Stimulated activated CD4-positive, alpha-beta T cell treated with anti-CD3 and anti-CD28 coated beads, Interleukin-1b, Interleukin-23, amount 100 ng/mL, for 4 hours (primary cell): Measurements from ENCODE around the gene NFILZ.
A peak's percentile ranks its signal among the peaks of the same experiment; 100 is the strongest.

Experiments
- DNase-seq, 2 donors: peaks; one replicate each; pipeline ENCODE4 v3.0.0-alpha.2; 2020; ENCODE audit warnings: low read depth in 2 of 2

NFILZ gene

DNA sequence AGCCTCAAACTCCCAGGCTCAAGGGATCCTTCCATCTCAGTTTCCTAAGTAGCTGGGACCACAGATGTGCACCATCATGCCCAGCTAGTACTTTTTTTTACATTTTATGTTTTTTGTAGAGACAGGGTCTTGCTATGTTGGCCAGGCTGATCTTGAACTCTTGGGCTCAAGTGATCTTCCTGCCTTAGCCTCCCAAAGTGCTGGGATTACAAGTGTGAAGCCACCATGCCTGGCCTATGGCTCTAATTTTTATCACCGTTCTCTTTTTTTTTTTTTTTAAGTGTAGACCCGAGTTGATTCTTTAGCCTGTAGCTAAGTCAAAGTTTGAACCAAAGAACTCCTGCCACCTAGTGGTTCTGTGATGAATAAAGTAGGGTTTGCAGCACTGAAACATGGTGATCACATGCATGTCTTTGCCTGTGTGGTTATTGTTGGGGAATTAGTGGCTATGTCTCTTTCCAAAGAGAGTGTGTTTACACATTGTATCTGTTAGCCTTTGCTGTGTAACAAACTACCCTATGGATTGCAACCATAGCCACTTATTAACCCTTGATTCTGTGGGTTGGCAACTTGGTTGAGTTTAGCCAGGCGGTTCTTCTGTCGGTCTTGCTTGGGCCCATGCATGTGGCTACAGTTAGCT lies 11.6 kb downstream of the NFILZ start:
- DNase-seq, result peak in 1 of 2 donors; percentile 26

GRCh38 chr19:8642561-8642960 lies 12.1 kb downstream of the NFILZ start:
- no peak for DNase-seq

DNA sequence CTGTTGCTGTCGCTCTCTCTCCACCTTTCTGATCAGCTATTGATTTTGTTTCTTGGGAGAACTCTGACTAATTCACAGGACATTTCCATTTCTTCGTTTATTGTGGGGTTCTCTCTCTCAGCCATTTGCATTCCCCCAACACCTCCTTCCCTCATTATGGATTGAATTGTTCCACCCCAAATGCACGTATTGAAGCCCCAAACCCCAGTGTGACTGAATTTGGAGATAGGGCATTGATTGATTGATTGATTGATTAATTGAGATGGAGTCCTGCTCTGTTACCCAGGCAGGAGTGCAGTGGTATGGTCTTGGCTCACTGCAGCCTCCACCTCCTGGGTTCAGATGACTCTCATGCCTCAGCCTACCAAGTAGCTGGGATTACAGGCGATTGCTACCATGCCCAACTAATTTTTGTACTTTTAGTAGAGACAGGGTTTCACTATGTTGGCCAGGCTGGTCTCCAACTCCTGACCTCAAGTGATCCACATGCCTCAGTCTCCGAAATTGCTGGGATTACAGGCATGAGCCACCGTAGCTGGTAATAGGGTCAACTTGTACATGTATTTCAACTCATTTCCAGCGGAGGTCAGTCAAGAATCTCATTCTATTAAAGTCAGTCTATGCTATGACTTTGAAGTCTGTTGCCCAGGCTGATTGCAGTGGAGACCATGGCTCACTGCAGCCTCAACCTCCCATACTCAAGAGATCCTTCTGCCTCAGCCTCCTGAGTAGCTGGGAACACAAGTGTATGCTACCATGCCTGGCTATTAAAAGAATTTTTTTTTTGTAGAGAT lies 13.6 kb downstream of the NFILZ start:
- no peak for DNase-seq

DNA sequence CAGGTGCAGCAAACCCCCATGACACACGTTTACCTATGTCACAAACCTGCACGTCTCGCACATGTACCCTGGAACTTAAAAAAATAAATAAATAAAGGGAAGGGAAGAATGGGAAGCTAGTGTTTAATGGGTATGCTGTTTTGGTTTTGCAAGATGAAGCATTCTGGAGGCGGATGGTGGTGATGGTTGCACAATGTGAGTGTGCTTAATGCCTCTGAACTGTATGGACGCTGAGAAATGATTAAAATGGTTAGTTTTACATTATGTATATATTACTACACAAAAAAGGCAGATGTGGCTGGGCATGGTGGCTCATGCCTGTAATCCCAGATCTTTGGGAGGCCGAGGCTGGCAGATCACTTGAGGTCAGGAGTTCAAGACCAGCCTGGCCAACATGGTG lies 17.8 kb downstream of the NFILZ start:
- DNase-seq, result no peak

DNA sequence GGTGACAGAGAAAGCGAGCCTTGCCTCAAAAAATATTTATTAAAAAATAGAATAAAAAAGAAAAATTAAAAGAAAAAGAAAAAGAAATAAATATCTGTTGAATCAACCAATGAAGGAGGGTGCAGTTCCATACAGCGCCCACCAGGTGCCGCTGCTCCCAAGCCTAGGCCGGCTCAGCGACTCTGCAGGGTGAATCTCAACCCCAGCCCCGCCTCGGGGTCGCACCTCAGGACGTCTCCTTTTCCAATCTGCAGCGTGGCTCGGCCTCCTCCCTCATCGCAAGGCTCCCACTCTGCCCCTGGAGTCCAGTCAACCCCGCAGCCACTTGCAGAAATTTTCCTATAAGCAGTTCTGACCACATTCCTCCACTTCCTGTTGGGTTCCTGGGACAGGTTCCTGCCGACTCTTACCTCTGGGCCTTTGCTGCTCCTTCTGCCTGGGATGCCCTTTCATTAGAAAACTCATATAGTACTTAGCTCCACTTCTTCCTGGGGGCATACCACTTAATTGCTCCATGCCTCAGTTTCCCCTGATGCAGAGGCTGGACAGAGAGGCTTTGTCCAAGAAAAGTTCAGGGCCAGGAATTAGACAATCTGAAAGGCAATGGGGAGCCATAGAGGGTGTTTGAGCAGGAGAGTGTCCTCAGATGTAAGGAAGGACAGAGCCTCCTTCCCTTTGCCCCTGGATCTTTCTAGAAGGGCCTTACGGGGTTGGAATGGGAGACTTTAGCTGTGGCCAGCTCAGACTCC lies 24.3 kb downstream of the NFILZ start:
- peak; percentile 63 to 66 for DNase-seq

DNA sequence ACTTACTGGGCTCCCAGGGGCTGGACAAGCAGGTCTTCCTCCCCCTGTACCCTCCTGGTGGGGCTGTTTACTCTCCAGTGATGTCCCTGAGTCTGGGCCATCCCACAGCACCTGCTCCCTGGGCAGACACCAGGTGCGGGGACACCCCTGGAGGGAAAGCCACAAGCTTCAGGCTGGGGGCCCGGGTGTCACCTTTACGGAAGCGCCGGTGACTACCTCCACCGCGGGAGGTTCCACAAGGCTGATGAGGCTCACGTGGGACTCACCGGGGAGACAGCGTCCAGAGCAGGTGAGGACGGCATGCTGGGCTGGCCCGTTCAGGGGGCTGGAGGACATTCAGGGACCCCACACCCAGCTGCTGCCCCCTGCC lies 24.9 kb downstream of the NFILZ start:
- DNase-seq, result no peak

GRCh38 chr19:8657869-8658268 lies 27.4 kb downstream of the NFILZ start:
- no peak for DNase-seq

DNA sequence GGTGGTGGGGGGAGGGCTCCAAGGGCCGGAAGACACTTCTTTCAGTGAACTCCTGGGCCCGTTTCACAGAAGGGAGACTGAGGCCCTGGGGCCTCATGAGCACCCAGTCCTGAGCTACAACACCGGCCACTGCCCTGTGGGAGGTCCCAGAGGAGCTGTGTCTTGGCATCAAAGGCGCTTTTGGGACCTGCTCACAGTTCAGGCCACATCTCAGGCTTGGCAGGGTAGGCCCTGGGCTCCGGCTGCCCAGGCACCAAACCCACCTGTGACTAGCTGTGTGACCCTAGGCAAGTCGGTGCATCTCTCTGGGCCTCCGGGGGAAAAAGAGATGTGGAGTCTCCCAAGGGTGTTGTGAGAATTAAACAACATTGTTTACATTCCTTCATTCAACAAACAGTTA lies 29.5 kb downstream of the NFILZ start:
- no peak for DNase-seq

DNA sequence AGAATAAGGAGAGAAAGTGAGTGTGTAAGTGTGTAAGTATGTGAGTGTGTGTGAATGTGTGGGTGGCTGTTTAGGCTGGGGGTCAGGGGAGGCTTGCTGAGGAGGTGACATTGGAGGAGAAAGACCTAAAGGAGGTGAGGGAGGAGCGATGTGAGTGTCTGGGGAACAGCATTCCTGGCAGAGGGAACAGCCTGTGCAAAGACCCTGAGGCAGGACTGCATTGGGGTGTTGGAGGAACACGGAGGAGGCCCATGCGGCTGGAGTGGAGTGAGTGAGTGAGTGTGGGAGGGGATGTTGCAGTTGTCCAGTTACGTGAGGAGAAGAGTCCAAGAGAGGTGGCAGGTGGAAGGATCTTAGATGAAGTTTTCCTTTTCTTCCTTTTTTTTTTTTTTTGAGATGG lies 31.8 kb downstream of the NFILZ start:
- no peak for DNase-seq

DNA sequence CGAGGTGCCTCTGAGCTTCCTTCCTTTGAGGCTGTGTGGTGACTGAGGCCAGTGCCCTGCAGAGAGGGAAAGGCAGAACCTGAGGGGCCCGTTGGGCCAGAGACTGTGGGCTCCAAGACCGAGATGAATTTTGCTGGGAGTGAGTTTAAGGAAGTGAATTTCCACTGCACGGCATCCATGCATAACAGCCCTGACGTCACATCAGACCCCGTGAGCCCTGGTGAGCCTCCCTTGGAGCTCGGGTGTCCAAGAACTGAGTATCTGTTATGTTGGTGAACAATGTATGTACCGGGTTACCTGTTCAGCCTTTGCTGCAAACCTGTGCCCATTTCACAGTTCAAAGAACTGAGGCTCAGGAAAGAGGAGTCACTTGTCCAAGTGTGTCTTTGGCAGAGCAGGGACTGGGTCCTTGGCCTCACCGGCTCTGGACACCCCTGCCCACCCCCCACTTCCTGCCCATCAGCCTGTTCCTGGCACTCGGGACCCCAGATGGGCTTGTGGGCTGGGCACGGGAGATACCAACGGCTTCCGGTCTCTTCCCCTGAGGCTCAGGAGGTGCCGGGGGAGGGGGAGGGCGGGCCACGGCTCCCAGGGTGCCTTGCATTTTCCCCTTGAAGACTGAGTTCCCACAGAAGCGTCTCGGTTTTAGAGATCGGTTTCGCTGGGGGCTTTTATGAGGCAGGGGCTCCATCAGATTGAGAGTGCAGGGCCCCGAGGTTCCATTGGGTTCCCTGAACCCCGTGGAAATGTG lies 33.7 kb downstream of the NFILZ start:
- no peak for DNase-seq

- DNase-seq, result no peak
Measured at GRCh38 chr19:8664671-8665057, 34.2 kb downstream of the NFILZ start.

GRCh38 chr19:8665468-8666213 lies 35.2 kb downstream of the NFILZ start:
- DNase-seq, result no peak

GRCh38 chr19:8666814-8667405 lies 36.5 kb downstream of the NFILZ start:
- no peak for DNase-seq

- DNase-seq, result no peak
Measured at GRCh38 chr19:8673276-8673891, 43.0 kb downstream of the NFILZ start.

- no peak for DNase-seq
Measured at GRCh38 chr19:8675066-8675465, 44.6 kb downstream of the NFILZ start.

GRCh38 chr19:8678244-8678807 lies 47.9 kb downstream of the NFILZ start:
- DNase-seq, result no peak
